GM18519 (cell line): Measurements from ENCODE around the gene DPH2.

Experiments used
- ATAC-seq: cut with Tn5 transposase; IDR thresholded peaks from one replicate; pipeline ENCODE4 v1.9.1; 2021; ENCODE audit warnings: mild to moderate bottlenecking, moderate library complexity; ENCODE audit not compliant: unreplicated experiment, low FRiP score

DPH2 gene

DNA sequence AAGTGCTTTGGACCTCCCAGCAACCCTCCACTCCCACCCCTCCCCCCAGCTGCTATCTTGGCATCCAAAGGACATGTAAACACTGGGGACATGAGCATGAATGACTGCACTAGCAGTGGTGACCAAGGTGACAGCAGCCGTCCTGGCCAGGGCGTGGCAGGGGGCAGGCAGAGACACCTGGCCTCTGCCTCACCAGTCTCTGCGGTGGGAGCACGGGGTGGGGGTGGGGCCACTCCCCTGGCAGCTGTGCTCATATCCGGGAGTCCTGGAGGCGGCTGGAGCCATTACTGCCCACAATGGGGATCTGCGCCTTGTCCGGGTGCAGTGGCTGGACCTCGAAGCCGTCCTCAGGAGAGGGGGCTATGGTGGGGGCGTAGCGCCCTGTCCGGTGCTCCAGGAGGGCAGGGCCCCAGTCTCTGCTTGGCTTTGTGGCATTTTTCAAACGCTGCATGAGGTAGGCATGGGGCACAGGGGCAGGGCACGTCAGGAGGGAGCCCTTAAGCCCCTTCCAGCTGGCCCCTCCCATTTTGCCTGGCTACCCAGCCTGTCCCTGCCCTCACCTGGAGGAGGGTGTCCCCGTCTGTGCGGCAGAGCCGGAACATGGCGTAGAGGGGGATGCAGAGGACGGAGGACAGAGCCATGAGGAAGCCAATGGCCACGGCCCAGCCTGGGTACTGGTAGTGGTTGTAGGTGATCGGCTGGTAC, 27.6 kb downstream of the DPH2 start:
- no peak for ATAC-seq

DNA sequence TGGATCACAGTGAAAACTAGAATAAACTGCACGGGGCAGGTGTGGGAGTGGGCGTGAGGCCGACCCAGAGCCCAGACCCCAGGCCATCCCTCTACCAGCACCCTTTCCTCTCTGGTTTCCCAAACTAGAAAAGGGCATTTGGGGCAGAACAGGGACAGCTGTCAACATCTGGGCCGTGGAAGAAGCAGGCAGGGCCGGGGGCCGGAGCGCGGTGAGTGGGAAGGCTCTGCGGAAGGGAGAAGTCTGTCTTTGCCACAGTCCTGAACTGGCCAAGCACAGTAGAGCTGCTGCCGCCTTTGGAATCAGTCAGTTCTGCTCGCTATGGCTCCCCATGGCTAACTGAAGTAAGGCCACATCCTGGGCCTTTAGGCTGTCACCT, 28.2 kb downstream of the DPH2 start:
- no peak for ATAC-seq

DNA sequence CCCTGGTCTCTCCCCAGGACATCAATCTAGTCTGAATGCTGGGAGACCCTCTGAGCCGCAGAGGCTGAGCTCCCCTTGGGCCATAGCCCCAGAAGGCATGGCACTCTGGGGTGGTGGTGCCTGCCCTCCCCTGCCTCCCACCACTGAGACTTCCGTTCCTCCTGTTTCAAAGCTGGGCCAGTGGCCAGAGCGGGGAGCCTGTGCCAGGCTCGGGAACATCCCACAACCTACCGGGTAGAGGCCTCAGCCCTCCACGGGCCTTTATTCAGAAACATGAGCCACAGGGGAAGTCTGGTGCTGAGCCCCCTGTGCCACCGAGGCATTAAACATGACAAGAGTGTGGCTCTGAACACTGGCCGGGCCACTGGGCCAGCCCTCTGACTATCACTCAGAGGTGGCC, 29.6 kb downstream of the DPH2 start:
- no peak for ATAC-seq

DNA sequence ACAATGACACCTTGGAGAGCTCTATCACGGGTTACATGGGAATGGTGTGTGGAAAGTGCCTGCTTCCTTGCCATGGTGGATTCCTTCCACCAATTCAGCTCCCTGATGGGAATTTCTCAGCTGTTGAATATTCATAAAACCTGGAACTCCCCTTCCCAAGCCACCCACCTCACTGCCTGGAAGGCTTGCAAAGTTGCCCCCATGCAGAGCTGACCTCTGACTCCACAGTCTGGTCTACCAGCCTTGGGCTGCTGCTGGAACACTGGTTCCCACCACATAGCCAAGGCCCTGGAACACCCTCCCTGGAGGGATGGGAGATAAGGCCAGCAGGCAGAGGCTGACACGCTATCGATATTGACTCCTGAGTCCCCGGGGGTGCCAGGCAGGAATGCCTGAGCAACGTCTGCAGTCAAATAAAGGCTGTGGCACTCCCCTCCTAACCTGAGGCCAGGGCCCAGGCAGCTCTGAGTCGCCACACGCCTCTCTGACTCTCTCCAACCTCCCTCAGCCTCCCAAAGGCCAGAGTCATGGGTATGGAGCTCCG, 30.4 kb downstream of the DPH2 start:
- ATAC-seq, result no peak

DNA sequence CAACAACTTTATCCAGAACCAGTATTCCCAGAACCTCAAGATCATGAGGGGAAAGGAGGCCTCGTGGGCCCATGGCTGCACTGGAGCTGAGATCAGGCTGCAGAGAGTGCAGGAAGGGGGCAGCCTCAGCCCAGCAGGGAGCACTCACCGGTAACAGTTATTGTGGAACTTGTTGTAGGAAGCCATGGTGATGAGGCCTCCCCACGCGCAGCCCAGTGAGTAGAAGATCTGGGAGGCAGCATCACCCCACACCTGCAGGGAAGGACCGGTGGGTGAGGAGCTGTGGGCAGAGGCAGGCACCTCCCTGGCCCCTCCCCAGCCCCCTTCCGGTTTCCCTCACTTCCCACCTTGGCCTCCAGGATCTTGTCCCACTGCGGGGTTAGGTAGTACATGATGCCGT, 32.4 kb downstream of the DPH2 start:
- no peak for ATAC-seq

DNA sequence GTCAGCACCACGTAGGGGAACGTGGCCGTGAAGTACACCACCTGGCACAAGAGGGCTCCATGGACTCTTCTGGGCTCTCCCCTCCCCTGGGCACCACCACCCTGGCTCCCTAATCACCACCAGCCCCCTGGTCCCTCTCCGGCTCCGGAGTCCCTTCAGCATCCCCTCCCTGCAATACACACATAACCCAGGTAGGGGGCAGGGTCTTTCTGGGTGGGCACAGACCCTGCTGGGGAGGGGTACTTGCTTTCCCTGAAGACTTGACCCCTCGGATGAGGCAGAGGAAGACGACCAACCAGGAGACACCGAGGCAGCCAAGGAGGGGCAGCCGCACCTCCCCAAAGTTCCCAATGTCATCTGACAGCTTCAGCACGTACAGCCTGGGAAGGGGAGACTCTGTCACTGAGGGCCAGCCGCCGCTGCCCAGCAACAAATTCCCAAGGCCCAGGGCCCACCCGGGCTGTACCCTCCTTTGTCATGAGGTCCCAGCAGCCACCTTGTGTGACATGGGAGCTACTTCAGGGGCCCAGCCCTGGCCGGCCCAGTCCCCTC, 32.9 kb downstream of the DPH2 start:
- no peak for ATAC-seq

DNA sequence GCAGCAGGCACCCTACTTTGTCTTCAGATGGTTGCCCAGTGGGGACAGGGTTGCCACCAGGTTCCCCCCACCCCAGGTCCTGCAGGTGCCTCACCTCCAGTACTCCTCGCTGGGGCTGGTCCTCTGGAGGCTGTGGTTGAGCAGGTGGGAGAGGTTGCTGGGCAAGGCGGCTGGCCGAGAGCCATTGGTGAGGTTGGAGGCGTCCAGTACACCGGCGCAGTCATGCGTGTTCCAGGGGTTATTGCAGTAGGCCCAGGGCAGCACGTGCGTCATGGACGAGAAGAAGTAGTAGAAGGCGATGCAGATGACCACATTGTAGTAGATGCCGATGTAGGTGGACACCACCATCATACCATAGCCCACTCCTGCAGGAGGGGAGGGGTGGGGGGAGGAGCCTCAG, 38.4 kb downstream of the DPH2 start:
- ATAC-seq, result no peak

DNA sequence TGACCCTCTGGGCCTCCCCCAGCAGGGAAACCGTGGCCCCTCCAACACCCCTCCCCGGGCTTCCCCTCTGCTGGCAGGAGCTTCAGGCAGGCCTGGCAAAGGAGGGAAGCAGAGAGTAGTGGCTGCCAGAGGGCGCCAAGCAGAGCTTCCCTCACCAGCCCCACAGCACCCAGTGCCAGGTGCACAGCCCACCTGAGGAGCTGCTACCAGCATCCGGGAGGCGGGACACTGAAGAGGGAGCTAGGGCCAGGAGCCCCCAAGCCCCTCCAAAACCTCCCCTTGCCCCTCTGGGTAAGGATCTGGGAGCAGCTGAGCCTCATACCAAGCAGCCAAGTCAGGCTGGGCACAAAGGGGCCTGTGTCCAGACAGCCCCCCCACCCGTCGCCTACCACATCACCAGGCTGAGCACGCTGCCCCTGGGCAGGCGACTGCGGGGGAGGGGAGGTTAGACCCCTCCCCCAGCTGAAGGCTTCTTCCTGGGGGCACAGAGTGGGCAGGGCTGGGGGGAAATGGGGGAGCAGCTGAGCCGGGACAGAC, 41.2 kb downstream of the DPH2 start:
- ATAC-seq, result no peak

DNA sequence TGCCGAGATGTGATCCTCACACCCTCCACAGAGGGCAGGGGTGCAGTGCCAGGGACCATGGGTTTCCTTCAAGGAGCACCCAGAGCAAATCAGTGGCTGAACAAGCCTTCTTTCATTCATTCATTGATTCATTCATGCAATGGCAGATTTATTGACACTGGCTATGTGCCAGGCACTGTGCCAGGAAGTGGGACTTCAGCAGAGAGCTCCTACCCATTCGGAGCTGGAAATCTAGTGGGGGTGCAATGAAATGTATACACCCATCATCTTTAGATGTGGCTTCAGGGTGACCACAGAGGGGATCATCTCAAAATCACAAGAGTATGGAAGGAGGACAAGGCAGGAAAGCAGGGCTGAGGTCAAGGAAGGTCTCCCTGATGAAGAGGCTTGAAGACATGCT, 42.6 kb downstream of the DPH2 start:
- ATAC-seq, result no peak

DNA sequence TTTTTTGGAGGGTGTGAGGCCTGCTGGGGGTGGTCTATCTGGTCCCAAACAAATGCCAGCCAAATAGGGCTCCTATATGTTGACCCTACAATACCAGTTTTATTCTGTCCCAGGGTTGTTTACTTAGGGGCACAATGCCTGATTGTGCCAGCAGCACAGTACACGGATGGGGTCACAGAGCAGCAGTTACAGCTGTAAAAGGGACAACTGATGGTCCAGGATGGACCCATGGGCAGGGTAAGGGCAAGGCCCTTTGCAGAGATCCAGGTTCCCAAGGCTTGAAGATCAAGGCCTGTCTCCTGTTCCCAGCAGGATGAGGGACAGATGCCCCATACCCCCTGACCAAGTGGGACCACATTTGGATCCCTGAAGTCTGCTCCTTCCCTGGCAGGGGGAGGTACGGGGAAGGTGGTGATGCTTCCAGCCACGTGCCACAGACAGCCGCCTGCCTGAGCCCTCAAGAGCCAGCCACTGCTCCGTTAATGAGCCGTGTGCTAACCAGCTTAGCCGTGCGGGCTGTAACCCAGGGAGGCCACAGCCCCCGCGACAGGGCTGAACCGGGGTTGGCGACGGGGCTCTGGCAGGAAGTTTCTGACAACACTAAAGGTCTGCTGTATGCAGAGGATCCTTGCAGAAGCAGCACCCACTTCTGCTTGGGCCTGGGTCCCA, 43.3 kb downstream of the DPH2 start:
- no peak for ATAC-seq

DNA sequence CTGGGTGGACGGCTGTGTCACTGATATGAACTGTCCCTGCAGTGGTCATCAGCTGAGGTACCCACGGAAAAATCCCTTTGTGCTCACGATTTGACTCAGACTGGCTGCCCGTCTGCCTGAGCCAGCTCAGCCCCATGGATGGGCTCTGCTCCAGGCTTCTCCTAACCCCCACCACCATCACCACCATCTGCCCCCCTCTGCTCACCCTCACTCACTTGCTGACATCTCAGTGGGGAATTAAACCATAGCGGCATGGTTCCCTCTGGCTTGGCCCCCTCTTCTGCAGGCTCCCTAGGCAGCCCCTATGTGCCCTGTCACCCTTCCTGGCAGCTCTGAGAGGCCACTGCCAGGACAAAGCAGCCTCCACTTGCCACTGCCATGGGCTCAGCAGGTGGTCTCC, 44.1 kb downstream of the DPH2 start:
- no peak for ATAC-seq

DNA sequence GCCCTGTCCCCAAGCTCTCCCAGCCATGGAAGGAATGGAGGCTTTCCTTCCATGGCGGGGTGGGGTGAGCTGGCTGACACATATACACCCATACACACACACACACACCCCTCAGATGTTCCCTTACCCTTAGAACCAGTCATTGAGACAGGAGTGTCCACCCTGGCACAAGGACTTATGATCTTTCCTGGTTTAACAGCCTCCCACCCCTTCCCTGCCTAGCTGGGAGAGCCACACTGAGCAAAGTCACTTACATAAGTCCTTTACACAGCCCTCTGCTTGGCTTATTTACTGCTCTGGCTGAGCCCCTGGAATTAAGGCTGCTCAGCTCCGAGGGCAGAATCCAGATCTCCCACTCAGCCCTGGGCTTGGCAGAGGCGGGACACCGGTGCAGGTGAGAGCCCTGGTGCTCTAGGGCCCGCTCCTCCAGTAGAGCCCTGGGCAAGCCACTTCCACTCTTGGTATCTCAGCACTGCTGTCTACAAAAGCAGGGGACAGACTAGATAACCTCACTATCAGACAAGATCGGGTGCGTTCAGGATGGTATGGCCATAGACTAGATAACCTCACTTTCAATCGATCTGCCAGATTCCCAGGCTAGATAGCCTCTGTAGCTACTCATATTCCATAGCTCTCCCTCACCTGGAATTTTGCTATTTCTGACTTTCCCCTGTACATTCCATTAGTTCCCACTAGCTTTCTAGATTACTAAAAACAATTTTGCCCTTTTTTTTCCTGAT, 44.7 kb downstream of the DPH2 start:
- no peak for ATAC-seq

DNA sequence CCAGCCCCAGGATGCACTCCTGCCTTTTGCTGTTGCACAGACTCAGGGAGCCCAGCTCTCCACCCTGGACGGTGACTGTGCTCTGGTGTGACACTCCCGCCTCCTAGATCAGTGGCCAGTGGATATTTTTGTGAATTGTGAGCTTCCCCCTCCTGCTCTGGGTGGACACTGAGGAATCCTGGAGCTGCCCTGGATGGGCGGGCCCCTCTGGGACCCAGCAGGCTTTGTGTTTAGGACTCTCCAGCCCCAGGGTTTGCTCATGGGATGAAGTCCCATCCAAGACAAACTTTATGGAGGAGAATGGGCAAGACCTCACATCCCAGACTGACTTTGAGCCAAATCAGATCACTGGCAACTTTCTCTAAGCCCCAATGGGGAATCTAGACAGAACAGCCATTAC, 45.4 kb downstream of the DPH2 start:
- no peak for ATAC-seq

DNA sequence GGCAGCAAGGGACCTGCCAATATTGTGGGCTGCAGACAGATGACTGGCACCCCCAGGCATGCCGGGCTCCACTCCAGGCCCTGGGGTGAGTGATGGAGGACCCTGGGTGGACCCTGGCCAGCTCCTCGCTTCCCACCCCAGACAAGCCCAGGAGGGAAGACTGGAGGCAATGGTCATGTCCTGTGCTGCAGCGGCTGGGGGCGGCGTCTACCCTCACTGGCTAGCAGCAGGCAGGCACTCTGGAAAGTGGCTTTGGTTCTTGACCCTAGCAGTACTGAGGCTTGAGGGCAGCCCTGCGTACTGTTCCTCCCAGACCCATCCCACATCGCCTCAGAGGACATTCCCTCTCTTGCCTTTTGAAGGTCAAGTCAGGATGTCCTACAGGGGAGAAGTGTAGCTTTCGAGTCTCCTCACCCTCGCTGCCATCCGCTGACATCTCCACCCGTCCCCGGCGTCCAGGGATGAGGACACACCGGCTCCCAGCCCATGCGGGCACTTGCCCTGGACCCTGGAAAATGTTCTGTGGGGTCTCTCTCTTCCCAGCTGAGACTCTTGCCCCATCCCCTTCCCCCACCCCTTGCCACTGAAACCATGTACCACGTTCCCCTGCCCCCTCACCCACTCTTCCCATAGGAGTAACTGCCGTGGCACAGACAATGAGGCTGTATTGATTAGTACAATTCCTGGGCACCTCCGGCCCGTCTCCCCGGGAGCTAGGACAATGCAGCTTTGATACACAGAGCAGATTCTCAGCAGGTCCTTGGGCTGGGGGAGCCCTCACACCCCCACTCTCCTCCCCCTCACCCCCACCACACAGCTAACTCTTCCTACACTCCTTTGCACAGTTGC, 46.5 kb downstream of the DPH2 start:
- ATAC-seq, result no peak

DNA sequence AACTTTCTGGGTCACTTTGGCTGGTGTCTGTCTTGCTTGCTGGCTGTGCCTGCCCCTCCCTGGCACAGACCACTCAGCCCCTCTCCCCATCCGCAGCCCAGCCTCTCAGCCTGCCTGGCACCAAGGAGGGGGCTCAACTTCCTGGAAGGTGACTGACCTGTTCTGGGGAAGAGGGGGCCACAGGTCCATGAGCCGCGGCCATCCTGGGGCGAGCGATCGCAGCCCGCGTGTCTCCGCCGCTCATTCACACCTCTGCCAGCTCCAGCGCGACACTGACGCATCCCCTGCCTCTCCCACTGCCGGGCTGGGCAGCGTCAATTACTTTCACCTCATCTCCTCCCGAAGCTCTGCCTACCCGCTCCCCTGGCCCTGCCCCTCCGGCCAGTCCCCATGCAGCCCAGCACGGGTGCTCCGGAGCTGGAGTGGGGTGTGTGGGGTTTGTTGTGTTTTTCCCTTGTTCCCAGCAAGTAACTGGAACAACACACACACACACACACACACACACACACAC, 47.1 kb downstream of the DPH2 start:
- ATAC-seq, result no peak

DNA sequence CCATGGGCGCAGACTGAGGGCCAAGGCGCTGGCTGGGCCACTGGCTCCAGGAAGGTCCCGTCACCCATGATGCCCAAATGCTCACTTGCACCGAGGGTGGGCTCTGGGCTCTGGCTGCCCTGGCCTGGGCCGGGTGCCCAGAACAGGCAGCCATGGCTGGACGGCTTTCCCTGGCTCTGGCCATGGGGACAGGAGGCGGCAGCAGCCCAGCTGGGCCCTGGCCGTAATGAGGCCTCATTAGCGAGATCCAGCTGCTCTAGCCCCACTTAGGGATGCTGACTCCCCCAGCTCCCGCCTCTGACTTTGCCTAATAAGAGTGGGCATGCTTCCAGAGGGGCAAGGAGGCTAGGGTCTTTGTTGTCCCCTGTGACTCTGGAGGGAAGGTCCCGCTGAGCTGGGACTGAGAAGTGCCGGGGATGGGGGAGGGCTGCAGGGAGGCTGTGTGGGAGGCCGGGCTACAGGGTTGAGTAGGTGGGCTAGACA, 49.7 kb downstream of the DPH2 start:
- ATAC-seq, result no peak

DNA sequence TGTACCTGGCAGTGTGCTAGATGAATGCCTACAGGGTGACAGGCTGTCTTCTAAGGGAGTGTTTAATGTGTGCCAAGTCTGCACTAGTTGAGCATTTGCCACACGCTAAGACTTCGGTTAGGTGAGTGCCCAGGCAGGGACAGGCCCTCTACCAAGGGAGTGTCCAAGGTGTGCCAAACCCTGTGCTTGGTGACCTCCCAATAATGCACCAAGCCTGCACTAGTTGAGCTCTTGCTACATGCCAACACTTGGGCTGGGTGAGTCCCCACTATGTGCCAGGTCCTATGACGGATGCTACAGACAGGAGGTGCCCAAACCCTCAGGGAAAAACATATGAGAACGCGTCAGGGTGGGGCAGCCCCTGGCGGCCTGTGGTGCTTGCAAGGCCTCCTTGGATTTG, 50.7 kb downstream of the DPH2 start:
- no peak for ATAC-seq

DNA sequence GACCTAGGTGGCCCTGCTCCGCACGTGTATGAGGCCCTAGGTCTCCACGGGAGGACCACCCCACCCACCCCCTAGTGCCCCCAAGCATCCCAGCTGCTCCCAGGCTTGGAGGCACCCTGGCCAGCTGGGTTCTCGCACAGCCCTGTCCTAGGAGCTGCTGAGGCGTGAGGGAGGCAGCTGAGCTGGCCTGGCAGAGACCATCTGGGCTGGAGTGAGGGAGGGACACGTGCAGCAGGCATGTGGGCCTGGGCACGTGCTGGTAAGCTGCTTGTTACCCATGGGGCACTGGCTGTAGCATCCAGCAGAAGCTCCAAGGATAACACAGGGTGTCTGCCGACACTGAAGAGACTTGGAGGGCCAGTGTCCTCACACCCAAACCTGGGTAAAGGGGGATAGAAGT, 51.3 kb downstream of the DPH2 start:
- no peak for ATAC-seq

DNA sequence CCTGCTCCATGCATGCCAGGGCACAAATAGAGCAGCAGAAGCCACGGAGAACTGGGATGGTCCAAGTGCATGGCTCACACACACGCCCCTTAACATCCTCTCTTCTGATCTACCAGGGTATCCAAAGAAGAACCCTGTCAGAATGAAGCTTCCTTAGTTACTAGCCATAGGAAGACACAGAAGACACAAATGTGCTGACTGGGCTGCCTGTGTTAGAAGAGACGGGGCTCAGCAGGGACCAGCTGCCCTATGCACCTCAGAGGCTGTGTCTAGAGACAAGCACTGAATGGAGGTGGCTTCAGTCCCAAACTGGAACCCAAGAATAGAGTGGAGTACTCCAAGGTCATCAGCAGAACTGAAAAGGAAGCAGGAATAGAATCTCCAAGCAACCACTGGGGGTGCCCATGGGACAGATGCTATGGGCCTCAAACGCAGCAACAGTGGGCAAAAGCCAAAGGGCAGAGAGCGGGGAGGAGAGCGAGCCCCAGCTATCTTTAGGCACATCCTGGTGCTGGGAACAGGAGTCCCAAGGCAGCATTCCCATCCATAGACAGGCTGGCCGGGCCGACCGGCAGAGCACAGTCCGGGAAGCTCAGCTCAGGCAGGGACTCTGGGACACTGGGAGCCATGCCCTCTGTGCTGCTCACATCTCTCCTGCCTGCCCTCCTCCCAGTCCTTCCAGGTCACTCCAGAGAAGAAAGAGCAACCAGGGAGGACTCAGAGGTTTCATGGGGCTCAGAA, 51.9 kb downstream of the DPH2 start:
- ATAC-seq, result no peak
